Transverse colon (tissue), 4 donors: ENCODE results near the gene ZNF581. TPM values are rescaled to one million over a fixed set of nuclear protein-coding genes. Genes with fewer than 3 reads are reported as not detected.

Source experiments
- DNase-seq: peaks from one replicate; pipeline ENCODE4 v3.0.0-alpha.2; 2019
- H3K27ac ChIP-seq, 4 donors: fragments of 200-600 bp; sonication (generic); 2 replicates each; pipeline ENCODE4 v1.5.1; 2016 to 2018; ENCODE audit warnings: inconsistent platforms in 4 of 4
- H3K27me3 ChIP-seq: fragments of 200-600 bp; sonication (generic); 2 replicates; pipeline ENCODE4 v1.5.1; 2017; ENCODE audit warnings: inconsistent platforms
- H3K36me3 ChIP-seq, 4 donors: fragments of 200-600 bp; sonication (generic); 2 replicates each; pipeline ENCODE4 v1.5.1; 2017 to 2019; ENCODE audit warnings: inconsistent platforms in 4 of 4
- H3K4me1 ChIP-seq, 4 donors: fragments of 200-600 bp; sonication (generic); 2 replicates each; pipeline ENCODE4 v1.5.1; 2017 to 2020; ENCODE audit warnings: inconsistent platforms in 4 of 4
- H3K4me3 ChIP-seq, 4 donors: fragments of 200-600 bp; sonication (generic); 1 replicate in 1 of 4; 2 replicates in 3 of 4; pipeline versions ENCODE4 v1.5.1 to v1.6.1; 2017 to 2019; ENCODE audit warnings: inconsistent platforms in 4 of 4
- H3K9me3 ChIP-seq, 2 donors: fragments of 200-600 bp; sonication (generic); 2 replicates each; pipeline ENCODE4 v1.5.1; 2017 to 2019; ENCODE audit warnings: inconsistent platforms in 2 of 2
- EP300 ChIP-seq: sonication (generic); formaldehyde crosslinking; IDR thresholded peaks from one replicate; pipeline ENCODE4 v1.6.1; 2017; ENCODE audit warnings: antibody characterized with exemption, low read depth
- POLR2A ChIP-seq: fragments of 450-650 bp; IDR thresholded peaks from one replicate; pipeline ENCODE4 v1.6.1; 2016; ENCODE audit warnings: antibody characterized with exemption, mild to moderate bottlenecking, moderate library complexity
- POLR2AphosphoS5 ChIP-seq, 3 donors: sonication (generic); formaldehyde crosslinking; IDR thresholded peaks; one replicate each; pipeline ENCODE4 v1.6.1; 2016; ENCODE audit warnings: antibody characterized with exemption in 3 of 3
- WGBS, 2 donors: methylation state at CpG; one replicate each; pipeline ENCODE4 v1.1.5; 2018; ENCODE audit warnings: low coverage in 1 of 2; 5-methylcytosine and 5-hydroxymethylcytosine counted together
- in situ Hi-C, 4 donors: fragments of 200-750 bp; cut with MboI; loops; one replicate each; pipeline versions ENCODE4 v1.15.0 to v1.15.1; 2017; ENCODE audit warnings: low sequenced_read_pairs in 3 of 4, low pct_ligation_motif_present in 1 of 4, low pct_unique_long_range_greater_than_20kb in 1 of 4
- intact Hi-C: fragments of 100-400 bp; cut with DNase I; formaldehyde crosslinking; loops from one replicate; pipeline ENCODE4 v1.15.1; 2023; ENCODE audit warnings: low total_unique reads
- total RNA-seq, 4 donors: library from RNA; depleted of rRNA; stranded (reverse); fragments of >200 nt; gene quantifications; one replicate each; pipeline ENCODE4 v1.1.0, GENCODE V29; 2016
- TF ChIP-seq, protein P1 (sequence below), 5 experiments: fragments of 200-600 bp in 3 of 5; fragments of 450-650 bp in 2 of 5; sonication (generic) in 3 of 5; IDR thresholded peaks; 1 replicate in 2 of 5; 2 replicates in 3 of 5; pipeline ENCODE4 v1.5.1; 2016 to 2017; ENCODE audit warnings: antibody characterized with exemption in 5 of 5, inconsistent platforms in 3 of 5, mild to moderate bottlenecking in 2 of 5, moderate library complexity in 1 of 5

ZNF581 gene
- total RNA-seq, 4 donors from 2014 or later: 4.1 to 19.7 (median 10.0) TPM

DNA sequence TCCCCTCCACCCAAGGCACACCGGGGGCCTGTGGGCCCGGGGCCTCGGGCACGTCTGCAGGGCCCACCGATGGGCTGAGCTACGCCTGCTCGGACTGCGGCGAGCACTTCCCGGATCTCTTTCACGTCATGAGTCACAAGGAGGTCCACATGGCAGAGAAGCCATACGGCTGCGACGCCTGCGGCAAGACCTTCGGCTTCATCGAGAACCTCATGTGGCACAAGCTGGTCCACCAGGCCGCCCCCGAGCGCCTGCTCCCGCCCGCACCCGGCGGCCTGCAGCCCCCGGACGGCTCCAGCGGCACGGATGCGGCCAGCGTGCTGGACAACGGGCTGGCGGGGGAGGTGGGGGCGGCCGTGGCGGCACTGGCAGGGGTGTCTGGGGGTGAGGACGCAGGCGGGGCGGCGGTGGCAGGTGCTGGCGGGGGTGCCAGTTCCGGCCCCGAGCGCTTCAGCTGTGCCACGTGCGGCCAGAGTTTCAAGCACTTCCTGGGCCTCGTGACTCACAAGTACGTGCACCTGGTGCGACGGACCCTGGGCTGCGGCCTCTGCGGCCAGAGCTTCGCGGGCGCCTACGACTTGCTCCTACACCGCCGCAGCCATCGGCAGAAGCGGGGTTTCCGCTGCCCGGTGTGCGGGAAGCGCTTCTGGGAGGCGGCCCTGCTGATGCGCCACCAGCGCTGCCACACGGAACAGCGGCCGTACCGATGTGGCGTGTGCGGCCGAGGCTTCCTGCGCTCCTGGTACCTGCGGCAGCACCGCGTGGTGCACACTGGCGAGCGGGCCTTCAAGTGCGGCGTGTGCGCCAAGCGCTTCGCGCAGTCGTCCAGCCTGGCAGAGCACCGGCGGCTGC, 27.7 kb upstream of the ZNF581 start:
- TF ChIP-seq EP300 (no peak), POLR2AphosphoS5 (IDR thresholded peaks at IDR 0.05) (no peak), POLR2A (no peak)
- TF ChIP-seq, protein P1, sequence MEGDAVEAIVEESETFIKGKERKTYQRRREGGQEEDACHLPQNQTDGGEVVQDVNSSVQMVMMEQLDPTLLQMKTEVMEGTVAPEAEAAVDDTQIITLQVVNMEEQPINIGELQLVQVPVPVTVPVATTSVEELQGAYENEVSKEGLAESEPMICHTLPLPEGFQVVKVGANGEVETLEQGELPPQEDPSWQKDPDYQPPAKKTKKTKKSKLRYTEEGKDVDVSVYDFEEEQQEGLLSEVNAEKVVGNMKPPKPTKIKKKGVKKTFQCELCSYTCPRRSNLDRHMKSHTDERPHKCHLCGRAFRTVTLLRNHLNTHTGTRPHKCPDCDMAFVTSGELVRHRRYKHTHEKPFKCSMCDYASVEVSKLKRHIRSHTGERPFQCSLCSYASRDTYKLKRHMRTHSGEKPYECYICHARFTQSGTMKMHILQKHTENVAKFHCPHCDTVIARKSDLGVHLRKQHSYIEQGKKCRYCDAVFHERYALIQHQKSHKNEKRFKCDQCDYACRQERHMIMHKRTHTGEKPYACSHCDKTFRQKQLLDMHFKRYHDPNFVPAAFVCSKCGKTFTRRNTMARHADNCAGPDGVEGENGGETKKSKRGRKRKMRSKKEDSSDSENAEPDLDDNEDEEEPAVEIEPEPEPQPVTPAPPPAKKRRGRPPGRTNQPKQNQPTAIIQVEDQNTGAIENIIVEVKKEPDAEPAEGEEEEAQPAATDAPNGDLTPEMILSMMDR (IDR thresholded peaks at IDR 0.05): no peak
- intact Hi-C loops (loop anchor here (10.0 kb wide), 1 partner anchor 101 kb away; no protein-coding TSS in a partner anchor), in situ Hi-C loops (no loop called here)
- H3K27ac ChIP-seq: no peak overlapping the region
- no peaks in the 10 kb centered on the region for H3K9me3 ChIP-seq
- no peak for DNase-seq
- WGBS, 2 donors: 98 to 100% methylated on average over 5 to 71 of the region's 88 CpGs
- no peak overlapping the region for H3K4me3 ChIP-seq
- peaks cover 0 to 18% (median 8%) of the 10 kb centered on the region in 4 donors for H3K36me3 ChIP-seq
- peaks cover 0 to 6% (median 0%) of the 10 kb centered on the region in 4 donors for H3K4me1 ChIP-seq
- no peaks in the 10 kb centered on the region for H3K27me3 ChIP-seq

DNA sequence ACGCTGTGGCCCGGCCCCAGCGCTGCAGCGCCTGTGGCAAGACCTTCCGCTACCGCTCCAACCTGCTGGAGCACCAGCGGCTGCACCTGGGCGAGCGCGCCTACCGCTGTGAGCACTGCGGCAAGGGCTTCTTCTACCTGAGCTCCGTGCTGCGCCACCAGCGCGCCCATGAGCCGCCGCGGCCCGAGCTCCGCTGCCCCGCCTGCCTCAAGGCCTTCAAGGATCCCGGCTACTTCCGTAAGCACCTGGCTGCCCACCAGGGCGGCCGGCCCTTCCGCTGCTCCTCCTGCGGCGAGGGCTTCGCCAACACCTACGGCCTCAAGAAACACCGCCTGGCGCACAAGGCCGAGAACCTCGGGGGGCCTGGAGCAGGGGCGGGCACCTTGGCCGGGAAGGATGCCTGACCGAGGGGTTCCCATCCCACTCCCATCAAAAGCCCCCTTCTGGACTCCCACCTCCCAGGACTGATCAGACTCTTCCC, 27.0 kb upstream of the ZNF581 start:
- TF ChIP-seq EP300 (no peak), POLR2A (no peak), POLR2AphosphoS5 (IDR thresholded peaks at IDR 0.05) (no peak)
- TF ChIP-seq, protein P1 (IDR thresholded peaks at IDR 0.05): no peak
- H3K4me1 ChIP-seq: peaks cover 0 to 2% (median 0%) of the 10 kb centered on the region in 4 donors
- H3K9me3 ChIP-seq: no peaks in the 10 kb centered on the region
- no peak for DNase-seq
- peaks cover 0 to 18% (median 8%) of the 10 kb centered on the region in 4 donors for H3K36me3 ChIP-seq
- H3K4me3 ChIP-seq: no peak overlapping the region
- intact Hi-C loops: loop anchor here (10.0 kb wide), 1 partner anchor 102 kb away; no protein-coding TSS in a partner anchor
- no peak overlapping the region for H3K27ac ChIP-seq
- H3K27me3 ChIP-seq: no peaks in the 10 kb centered on the region
- in situ Hi-C loops: no loop called here
- WGBS, 2 donors: 93 to 97% methylated on average over 9 to 31 of the region's 38 CpGs

DNA sequence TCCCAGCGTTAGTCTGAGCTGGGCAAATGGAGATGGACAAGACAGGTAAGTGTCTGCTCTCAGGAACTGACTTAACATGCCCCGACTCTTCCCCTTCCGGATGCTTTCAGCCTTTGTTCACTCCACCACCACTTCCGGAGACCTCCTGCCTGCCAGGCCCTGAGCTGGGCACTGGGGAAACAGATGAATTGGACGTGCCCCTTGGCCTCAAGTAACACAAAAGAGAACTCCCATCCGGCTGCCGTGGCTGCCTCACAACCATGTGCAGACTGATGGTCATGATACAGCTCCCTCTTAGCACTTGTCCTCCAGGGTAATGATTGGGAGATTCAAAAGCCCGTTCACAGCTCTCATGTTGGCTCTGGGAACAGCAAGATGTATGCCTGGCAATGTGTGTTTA, 26.0 kb upstream of the ZNF581 start:
- H3K27ac ChIP-seq: no peak overlapping the region
- no peak for DNase-seq
- peaks cover 0 to 22% (median 10%) of the 10 kb centered on the region in 4 donors for H3K36me3 ChIP-seq
- H3K4me3 ChIP-seq: no peak overlapping the region
- no peaks in the 10 kb centered on the region for H3K4me1 ChIP-seq
- WGBS, 2 donors: 88 to 100% methylated on average over 2 to 8 of the region's 8 CpGs
- H3K27me3 ChIP-seq: no peaks in the 10 kb centered on the region
- intact Hi-C loops (loop anchor here (10.0 kb wide), 1 partner anchor 103 kb away; no protein-coding TSS in a partner anchor), in situ Hi-C loops (no loop called here)
- no peaks in the 10 kb centered on the region for H3K9me3 ChIP-seq
- no peak for TF ChIP-seq POLR2AphosphoS5 (IDR thresholded peaks at IDR 0.05)

DNA sequence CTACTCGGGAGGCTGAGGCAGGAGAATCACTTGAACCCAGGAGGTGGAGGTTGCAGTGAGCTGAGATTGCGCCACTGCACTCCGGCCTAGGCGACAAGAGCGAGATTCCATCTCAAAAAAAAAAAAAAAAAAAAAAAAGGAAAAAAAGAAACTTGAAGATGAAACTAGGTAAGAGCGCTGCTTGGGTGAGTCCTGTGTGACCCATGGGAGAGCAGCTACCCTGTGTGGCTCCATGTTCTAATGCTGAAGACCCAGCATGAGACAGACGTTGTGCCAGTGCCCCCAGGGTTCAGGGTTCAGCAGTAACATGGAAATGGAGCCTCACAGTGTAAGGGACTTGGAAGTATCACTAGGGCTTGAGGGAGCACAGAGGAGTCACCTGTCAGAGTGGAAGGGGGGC, 25.0 kb upstream of the ZNF581 start:
- H3K27me3 ChIP-seq: no peaks in the 10 kb centered on the region
- H3K27ac ChIP-seq: no peak overlapping the region
- in situ Hi-C loops: no loop called here
- TF ChIP-seq, protein P1 (IDR thresholded peaks at IDR 0.05): no peak
- TF ChIP-seq EP300 (no peak), POLR2AphosphoS5 (IDR thresholded peaks at IDR 0.05) (no peak), POLR2A (no peak)
- 71 to 82% methylated on average over 3 to 7 of the region's 7 CpGs for WGBS, 2 donors
- no peak overlapping the region for H3K4me3 ChIP-seq
- peaks cover 0 to 2% (median 0%) of the 10 kb centered on the region in 4 donors for H3K4me1 ChIP-seq
- peaks cover 0 to 22% (median 10%) of the 10 kb centered on the region in 4 donors for H3K36me3 ChIP-seq
- intact Hi-C loops: loop anchor here (10.0 kb wide), 1 partner anchor 104 kb away; no protein-coding TSS in a partner anchor
- DNase-seq: no peak
- H3K9me3 ChIP-seq: no peaks in the 10 kb centered on the region
